ENCODE measurements around the gene TRAPPC3L.

The TRAPPC3L gene

GRCh38 chr6:116557893-116558292 lies 12.4 kb upstream of the TRAPPC3L start:
- DNase-seq (ENCODE audit: low read depth, low spot score): no peak

GRCh38 chr6:116556814-116557415 lies 11.4 kb upstream of the TRAPPC3L start:
- Histone ChIP-seq H3K27me3 (ENCODE audit: insufficient read depth, insufficient read length) (no peaks in the 10 kb centered on the region), H3K36me3 (ENCODE audit: insufficient read depth, insufficient read length, low read length) (no peaks in the 10 kb centered on the region), H3K4me3 (ENCODE audit: insufficient read length, low read depth) (no peak overlapping the region), H3K9me3 (ENCODE audit: insufficient read depth, low read length) (no peaks in the 10 kb centered on the region), H3K9ac (ENCODE audit: insufficient read length, low read depth) (no peak overlapping the region), H3K4me1 (ENCODE audit: insufficient read depth, insufficient read length) (no peaks in the 10 kb centered on the region)
- no peak for DNase-seq (ENCODE audit: low read depth, low spot score)
- no peak for TF ChIP-seq ZNF274 (IDR thresholded peaks at IDR 0.05; ENCODE audit: low read depth, low read length)
- TF ChIP-seq YY1 (IDR thresholded peaks at IDR 0.05; ENCODE audit: insufficient read depth, insufficient read length): no peak
- no peak for TF ChIP-seq SUZ12 (IDR thresholded peaks at IDR 0.05; ENCODE audit: extremely low read depth, insufficient read depth, insufficient read length)

More at GRCh38 chr6:116557893-116558292, 12.4 kb upstream of the TRAPPC3L start:
- Histone ChIP-seq H3K9ac (ENCODE audit: insufficient read length, low read depth) (no peak overlapping the region), H3K9me3 (ENCODE audit: insufficient read depth, low read length) (no peaks in the 10 kb centered on the region), H3K4me1 (ENCODE audit: insufficient read depth, insufficient read length) (no peaks in the 10 kb centered on the region), H3K27me3 (ENCODE audit: insufficient read depth, insufficient read length) (no peaks in the 10 kb centered on the region), H3K36me3 (ENCODE audit: insufficient read depth, insufficient read length, low read length) (no peaks in the 10 kb centered on the region), H3K4me3 (ENCODE audit: insufficient read length, low read depth) (no peak overlapping the region)
- TF ChIP-seq ZNF274 (IDR thresholded peaks at IDR 0.05; ENCODE audit: low read depth, low read length) (no peak), SUZ12 (IDR thresholded peaks at IDR 0.05; ENCODE audit: extremely low read depth, insufficient read depth, insufficient read length) (no peak), YY1 (IDR thresholded peaks at IDR 0.05; ENCODE audit: insufficient read depth, insufficient read length) (no peak)

- no peak overlapping the region for H3K4me3 ChIP-seq (ENCODE audit: insufficient read length, low read depth)
- DNase-seq (ENCODE audit: low read depth, low spot score): no peak
- H3K27me3 ChIP-seq (ENCODE audit: insufficient read depth, insufficient read length): no peaks in the 10 kb centered on the region
- H3K9ac ChIP-seq (ENCODE audit: insufficient read length, low read depth): no peak overlapping the region
- TF ChIP-seq ZNF274 (IDR thresholded peaks at IDR 0.05; ENCODE audit: low read depth, low read length) (no peak), YY1 (IDR thresholded peaks at IDR 0.05; ENCODE audit: insufficient read depth, insufficient read length) (no peak), SUZ12 (IDR thresholded peaks at IDR 0.05; ENCODE audit: extremely low read depth, insufficient read depth, insufficient read length) (no peak)
- no peaks in the 10 kb centered on the region for H3K9me3 ChIP-seq (ENCODE audit: insufficient read depth, low read length)
- no peaks in the 10 kb centered on the region for H3K36me3 ChIP-seq (ENCODE audit: insufficient read depth, insufficient read length, low read length)
- H3K4me1 ChIP-seq (ENCODE audit: insufficient read depth, insufficient read length): no peaks in the 10 kb centered on the region
Measured at GRCh38 chr6:116556065-116556464, 10.6 kb upstream of the TRAPPC3L start.

GRCh38 chr6:116553451-116553850 lies 8.0 kb upstream of the TRAPPC3L start, which contains the start of gene CALHM4:
Gene CALHM4 (plus strand): TSS chr6:116553751. CDS start chr6:116553794, 43 bp downstream.
- Histone ChIP-seq H3K9me3 (ENCODE audit: insufficient read depth, low read length) (no peaks in the 10 kb centered on the region), H3K4me1 (ENCODE audit: insufficient read depth, insufficient read length) (no peaks in the 10 kb centered on the region), H3K27me3 (ENCODE audit: insufficient read depth, insufficient read length) (no peaks in the 10 kb centered on the region), H3K36me3 (ENCODE audit: insufficient read depth, insufficient read length, low read length) (no peaks in the 10 kb centered on the region), H3K4me3 (ENCODE audit: insufficient read length, low read depth) (no peak within 1 kb of the TSS), H3K9ac (ENCODE audit: insufficient read length, low read depth) (no peak within 1 kb of the TSS)
- no peak for DNase-seq (ENCODE audit: low read depth, low spot score)
- no peak for TF ChIP-seq YY1 (IDR thresholded peaks at IDR 0.05; ENCODE audit: insufficient read depth, insufficient read length)
- no peak for TF ChIP-seq SUZ12 (IDR thresholded peaks at IDR 0.05; ENCODE audit: extremely low read depth, insufficient read depth, insufficient read length)
- TF ChIP-seq ZNF274 (IDR thresholded peaks at IDR 0.05; ENCODE audit: low read depth, low read length): no peak

GRCh38 chr6:116550796-116551195 lies 5.3 kb upstream of the TRAPPC3L start:
- Histone ChIP-seq H3K4me3 (ENCODE audit: insufficient read length, low read depth) (no peak overlapping the region), H3K9me3 (ENCODE audit: insufficient read depth, low read length) (no peaks in the 10 kb centered on the region), H3K36me3 (ENCODE audit: insufficient read depth, insufficient read length, low read length) (no peaks in the 10 kb centered on the region), H3K9ac (ENCODE audit: insufficient read length, low read depth) (no peak overlapping the region), H3K27me3 (ENCODE audit: insufficient read depth, insufficient read length) (no peaks in the 10 kb centered on the region), H3K4me1 (ENCODE audit: insufficient read depth, insufficient read length) (no peaks in the 10 kb centered on the region)
- no peak for TF ChIP-seq ZNF274 (IDR thresholded peaks at IDR 0.05; ENCODE audit: low read depth, low read length)
- TF ChIP-seq SUZ12 (IDR thresholded peaks at IDR 0.05; ENCODE audit: extremely low read depth, insufficient read depth, insufficient read length): no peak
- TF ChIP-seq YY1 (IDR thresholded peaks at IDR 0.05; ENCODE audit: insufficient read depth, insufficient read length): no peak
- no peak for DNase-seq (ENCODE audit: low read depth, low spot score)

- Histone ChIP-seq H3K4me3 (ENCODE audit: insufficient read length, low read depth) (no peak overlapping the region), H3K27me3 (ENCODE audit: insufficient read depth, insufficient read length) (no peaks in the 10 kb centered on the region), H3K9me3 (ENCODE audit: insufficient read depth, low read length) (no peaks in the 10 kb centered on the region), H3K9ac (ENCODE audit: insufficient read length, low read depth) (no peak overlapping the region), H3K36me3 (ENCODE audit: insufficient read depth, insufficient read length, low read length) (no peaks in the 10 kb centered on the region), H3K4me1 (ENCODE audit: insufficient read depth, insufficient read length) (no peaks in the 10 kb centered on the region)
- TF ChIP-seq ZNF274 (IDR thresholded peaks at IDR 0.05; ENCODE audit: low read depth, low read length) (no peak), SUZ12 (IDR thresholded peaks at IDR 0.05; ENCODE audit: extremely low read depth, insufficient read depth, insufficient read length) (no peak), YY1 (IDR thresholded peaks at IDR 0.05; ENCODE audit: insufficient read depth, insufficient read length) (no peak)
- DNase-seq (ENCODE audit: low read depth, low spot score): no peak
Measured at GRCh38 chr6:116547358-116547757, 1.9 kb upstream of the TRAPPC3L start.

- H3K27me3 ChIP-seq (ENCODE audit: insufficient read depth, insufficient read length): no peaks in the 10 kb centered on the region
- no peak overlapping the region for H3K9ac ChIP-seq (ENCODE audit: insufficient read length, low read depth)
- no peaks in the 10 kb centered on the region for H3K9me3 ChIP-seq (ENCODE audit: insufficient read depth, low read length)
- H3K36me3 ChIP-seq (ENCODE audit: insufficient read depth, insufficient read length, low read length): no peaks in the 10 kb centered on the region
- H3K4me1 ChIP-seq (ENCODE audit: insufficient read depth, insufficient read length): no peaks in the 10 kb centered on the region
- TF ChIP-seq SUZ12 (IDR thresholded peaks at IDR 0.05; ENCODE audit: extremely low read depth, insufficient read depth, insufficient read length) (no peak), ZNF274 (IDR thresholded peaks at IDR 0.05; ENCODE audit: low read depth, low read length) (no peak), YY1 (IDR thresholded peaks at IDR 0.05; ENCODE audit: insufficient read depth, insufficient read length) (no peak)
- no peak overlapping the region for H3K4me3 ChIP-seq (ENCODE audit: insufficient read length, low read depth)
- DNase-seq (ENCODE audit: low read depth, low spot score): no peak
Measured at GRCh38 chr6:116543149-116543548, 2.3 kb downstream of the TRAPPC3L start.

Data from NT2/D1 (cell line).